ENCODE results near the gene SCART1.

SCART1 gene

GRCh38 chr10:133441780-133442179 lies 12.0 kb upstream of the SCART1 start:
- TF ChIP-seq CTCF (conservative IDR thresholded peaks at IDR 0.05; ENCODE audit: low read length) = no peak
- DNase-seq (ENCODE audit: low read depth) = no peak
- H3K4me3 ChIP-seq (ENCODE audit: low read length) = no peak overlapping the region

- no peak overlapping the region for H3K4me3 ChIP-seq (ENCODE audit: low read length)
- no peak for DNase-seq (ENCODE audit: low read depth)
- TF ChIP-seq CTCF (conservative IDR thresholded peaks at IDR 0.05; ENCODE audit: low read length) = no peak
These were observed 11.4 kb upstream of the SCART1 start for GRCh38 chr10:133442191-133442966.

DNA sequence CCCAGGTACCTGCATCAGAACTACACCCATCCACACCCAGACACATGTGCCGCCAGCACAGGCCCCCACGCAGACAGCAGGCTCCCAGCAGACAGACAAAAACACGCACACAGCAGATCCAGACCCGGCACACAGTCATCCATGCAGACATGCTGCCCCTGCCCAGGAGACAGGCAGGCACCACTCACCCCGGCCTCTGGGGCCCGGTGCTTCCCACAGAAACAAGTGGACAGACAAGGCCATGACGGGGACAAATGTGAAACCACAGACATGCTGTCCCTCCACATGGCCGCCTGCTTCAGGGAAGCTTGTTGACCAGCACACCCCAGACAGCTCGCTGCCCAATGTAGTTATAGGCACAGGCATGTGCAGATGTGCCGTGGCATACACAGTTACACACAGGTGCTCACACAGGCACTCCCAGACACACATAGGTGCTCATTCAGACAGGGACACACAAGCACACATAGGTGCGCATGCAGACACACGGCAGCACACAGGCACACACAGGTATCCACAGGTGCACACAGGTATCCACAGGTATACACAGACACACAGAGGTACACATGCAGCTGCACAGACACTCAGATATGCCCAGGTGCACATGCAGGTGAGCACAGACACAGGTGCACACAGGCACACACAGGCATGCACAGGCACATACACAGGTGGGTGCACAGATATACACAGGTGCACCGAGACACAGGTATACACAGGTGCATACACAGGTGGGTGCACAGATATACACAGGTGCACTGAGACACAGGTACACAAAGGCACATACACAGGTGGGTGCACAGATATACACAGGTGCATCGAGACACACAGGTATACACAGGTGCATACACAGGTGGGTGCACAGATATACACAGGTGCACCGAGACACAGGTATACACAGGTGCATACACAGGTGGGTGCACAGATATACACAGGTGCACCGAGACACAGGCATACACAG lies 10.5 kb upstream of the SCART1 start:
- no peak for TF ChIP-seq CTCF (conservative IDR thresholded peaks at IDR 0.05; ENCODE audit: low read length)
- no peak for DNase-seq (ENCODE audit: low read depth)
- H3K4me3 ChIP-seq (ENCODE audit: low read length) = no peak overlapping the region

GRCh38 chr10:133444342-133445267 lies 9.1 kb upstream of the SCART1 start:
- no peak overlapping the region for H3K4me3 ChIP-seq (ENCODE audit: low read length)
- TF ChIP-seq CTCF (conservative IDR thresholded peaks at IDR 0.05; ENCODE audit: low read length) = no peak

DNA sequence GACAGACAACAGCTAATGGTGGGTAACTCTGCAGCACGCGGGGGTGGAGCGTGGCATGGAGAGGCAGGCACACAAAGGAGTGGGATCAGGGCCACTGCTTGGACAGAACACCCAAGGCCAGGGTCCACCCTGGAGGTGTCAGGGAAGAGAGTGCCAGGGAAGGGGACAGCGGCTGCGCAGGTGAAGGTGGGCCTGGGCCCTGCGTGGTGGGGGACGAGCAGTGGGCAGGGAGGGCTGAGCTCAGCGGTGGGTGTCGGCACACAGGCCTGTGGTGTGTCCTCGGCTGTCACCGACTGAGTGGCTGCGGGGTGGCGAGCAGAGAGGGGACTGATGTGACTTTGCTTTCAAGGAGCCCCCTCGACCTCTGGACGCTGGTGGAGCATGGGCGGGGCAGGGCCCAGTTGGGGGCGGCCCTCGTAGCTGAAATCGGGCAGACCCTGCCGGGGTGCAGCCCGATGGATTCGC lies 8.4 kb upstream of the SCART1 start:
- TF ChIP-seq CTCF (conservative IDR thresholded peaks at IDR 0.05; ENCODE audit: low read length) = no peak
- no peak for DNase-seq (ENCODE audit: low read depth)
- H3K4me3 ChIP-seq (ENCODE audit: low read length) = no peak overlapping the region

More at GRCh38 chr10:133444342-133445267, 9.1 kb upstream of the SCART1 start:
- DNase-seq (ENCODE audit: low read depth) = no peak

Data from AG10803 (cell line).